SK-N-SH treated with all-trans-retinoic acid at 6 μM for 48 hours (cell line): ENCODE measurements around the gene ASAH2.

ENCODE experiments used
- PATZ1 ChIP-seq: fragments of 250-450 bp; sonication (Bioruptor Pico); IDR thresholded peaks from 2 replicates; pipeline ENCODE4 v1.8.0; 2020; ENCODE audit warnings: mild to moderate bottlenecking, moderate library complexity, borderline replicate concordance
- ZFP3 ChIP-seq: fragments of 250-450 bp; sonication (Bioruptor Pico); IDR thresholded peaks from 2 replicates; pipeline ENCODE4 v1.5.0; 2020; ENCODE audit warnings: mild to moderate bottlenecking, moderate library complexity
- ZFP30 ChIP-seq: fragments of 450-650 bp; formaldehyde crosslinking; IDR thresholded peaks from 2 replicates; pipeline ENCODE4 v1.5.0; 2022; ENCODE audit warnings: mild to moderate bottlenecking, moderate library complexity

GRCh38 chr10:50279489-50279888 is 28.2 kb upstream of the ASAH2 start:
- TF ChIP-seq PATZ1 (CRISPR knock-in tag) (no peak), ZFP3 (CRISPR knock-in tag) (no peak), ZFP30 (CRISPR knock-in tag) (no peak)
